ENCODE results near the gene EFEMP2.

Gene EFEMP2

GRCh38 chr11:65912845-65913244 lies 40.2 kb upstream of the EFEMP2 start:
- DNase-seq (ENCODE audit: low spot score): no peak
- no peak for TF ChIP-seq CTCF (IDR thresholded peaks at IDR 0.05)
- no peak overlapping the region for H3K4me3 ChIP-seq
- H3K27ac ChIP-seq: peak overlapping the region; percentile 4 to 7

- peak overlapping the region; percentile 16 for H3K4me3 ChIP-seq
- no peak for DNase-seq (ENCODE audit: low spot score)
- no peak for TF ChIP-seq CTCF (IDR thresholded peaks at IDR 0.05)
- H3K27ac ChIP-seq: peak overlapping the region; percentile 34 to 62
Measured at GRCh38 chr11:65911682-65912568, 39.3 kb upstream of the EFEMP2 start.

GRCh38 chr11:65907878-65908277 lies 35.3 kb upstream of the EFEMP2 start:
- no peak for TF ChIP-seq CTCF (IDR thresholded peaks at IDR 0.05)
- H3K27ac ChIP-seq: no peak overlapping the region

GRCh38 chr11:65906602-65907001 lies 34.0 kb upstream of the EFEMP2 start:
- Histone ChIP-seq H3K27ac (no peak overlapping the region), H3K4me3 (no peak overlapping the region)
- TF ChIP-seq CTCF (IDR thresholded peaks at IDR 0.05): no peak
- DNase-seq (ENCODE audit: low spot score): no peak

More at GRCh38 chr11:65907878-65908277, 35.3 kb upstream of the EFEMP2 start:
- H3K4me3 ChIP-seq: no peak overlapping the region
- no peak for DNase-seq (ENCODE audit: low spot score)

- no peak for TF ChIP-seq CTCF (IDR thresholded peaks at IDR 0.05)
Measured at GRCh38 chr11:65903715-65904114, 31.1 kb upstream of the EFEMP2 start.

GRCh38 chr11:65903068-65903481 lies 30.5 kb upstream of the EFEMP2 start:
- DNase-seq (ENCODE audit: low spot score): no peak
- TF ChIP-seq CTCF (IDR thresholded peaks at IDR 0.05): no peak
- Histone ChIP-seq H3K4me3 (no peak overlapping the region), H3K27ac (peak overlapping the region in 1 of 2 donors; percentile 26)

More at GRCh38 chr11:65903715-65904114, 31.1 kb upstream of the EFEMP2 start:
- Histone ChIP-seq H3K4me3 (no peak overlapping the region), H3K27ac (no peak overlapping the region)
- DNase-seq (ENCODE audit: low spot score): no peak

- peak overlapping the region; percentile 60 to 88 for H3K27ac ChIP-seq
- peak overlapping the region; percentile 81 for H3K4me3 ChIP-seq
- TF ChIP-seq CTCF (IDR thresholded peaks at IDR 0.05): no peak
Measured at GRCh38 chr11:65900899-65901180, 28.2 kb upstream of the EFEMP2 start.

More at GRCh38 chr11:65900899-65901180, 28.2 kb upstream of the EFEMP2 start:
- DNase-seq (ENCODE audit: low spot score): no peak

All from coronary artery (tissue), 2 donors.